ENCODE measurements around the gene SEZ6L. TPM values are rescaled to one million over a fixed set of nuclear protein-coding genes. Genes with fewer than 3 reads are reported as not detected.

Gene SEZ6L
- polyA plus RNA-seq, 1 donor (not counting 4 experiments of a cell fraction or from before 2014, with no cell fraction given), result not detected

DNA sequence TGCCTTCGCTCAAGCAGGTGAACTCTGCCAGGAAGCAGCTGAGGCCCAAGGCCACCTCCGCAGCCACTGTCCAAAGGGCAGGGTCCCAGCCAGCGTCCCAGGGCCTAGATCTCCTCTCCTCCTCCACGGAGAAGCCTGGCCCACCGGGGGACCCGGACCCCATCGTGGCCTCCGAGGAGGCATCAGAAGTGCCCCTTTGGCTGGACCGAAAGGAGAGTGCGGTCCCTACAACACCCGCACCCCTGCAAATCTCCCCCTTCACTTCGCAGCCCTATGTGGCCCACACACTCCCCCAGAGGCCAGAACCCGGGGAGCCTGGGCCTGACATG, 123.4 kb downstream of the SEZ6L start:
- no peak for TF ChIP-seq EZH2 (IDR thresholded peaks at IDR 0.05; ENCODE audit: low read length)
- TF ChIP-seq, protein P1, sequence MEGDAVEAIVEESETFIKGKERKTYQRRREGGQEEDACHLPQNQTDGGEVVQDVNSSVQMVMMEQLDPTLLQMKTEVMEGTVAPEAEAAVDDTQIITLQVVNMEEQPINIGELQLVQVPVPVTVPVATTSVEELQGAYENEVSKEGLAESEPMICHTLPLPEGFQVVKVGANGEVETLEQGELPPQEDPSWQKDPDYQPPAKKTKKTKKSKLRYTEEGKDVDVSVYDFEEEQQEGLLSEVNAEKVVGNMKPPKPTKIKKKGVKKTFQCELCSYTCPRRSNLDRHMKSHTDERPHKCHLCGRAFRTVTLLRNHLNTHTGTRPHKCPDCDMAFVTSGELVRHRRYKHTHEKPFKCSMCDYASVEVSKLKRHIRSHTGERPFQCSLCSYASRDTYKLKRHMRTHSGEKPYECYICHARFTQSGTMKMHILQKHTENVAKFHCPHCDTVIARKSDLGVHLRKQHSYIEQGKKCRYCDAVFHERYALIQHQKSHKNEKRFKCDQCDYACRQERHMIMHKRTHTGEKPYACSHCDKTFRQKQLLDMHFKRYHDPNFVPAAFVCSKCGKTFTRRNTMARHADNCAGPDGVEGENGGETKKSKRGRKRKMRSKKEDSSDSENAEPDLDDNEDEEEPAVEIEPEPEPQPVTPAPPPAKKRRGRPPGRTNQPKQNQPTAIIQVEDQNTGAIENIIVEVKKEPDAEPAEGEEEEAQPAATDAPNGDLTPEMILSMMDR (optimal IDR thresholded peaks at IDR 0.05 in 1 of 3, IDR thresholded peaks at IDR 0.05 in 1 of 3, conservative IDR thresholded peaks at IDR 0.05 in 1 of 3; ENCODE audit: extremely low read depth in 1 of 3, insufficient read depth in 2 of 3, low read length in 3 of 3), result no peak
- no peak overlapping the region for H3K4me2 ChIP-seq (ENCODE audit: control insufficient read depth, extremely low read depth, insufficient read depth, low read depth, low read length)
- no peaks in the 10 kb centered on the region for H3K9me3 ChIP-seq (ENCODE audit: control insufficient read depth, low read depth, low read length)
- H3K79me2 ChIP-seq (ENCODE audit: control insufficient read depth, insufficient read depth, low read length), result no peaks in the 10 kb centered on the region
- no peak overlapping the region for H3K4me3 ChIP-seq (ENCODE audit: control insufficient read depth in 2 of 3, extremely low read depth in 1 of 3, insufficient read depth in 2 of 3, low read depth in 1 of 3, low read length in 3 of 3)
- H3K27me3 ChIP-seq (ENCODE audit: control insufficient read depth, extremely low read depth, insufficient read depth, low read length), result peaks cover 3% of the 10 kb centered on the region
- dilution Hi-C loops (cut with MboI; ENCODE audit: extremely low pct_ligation_motif_present, low sequenced_read_pairs), result no loop called here
- H2AFZ ChIP-seq (ENCODE audit: control insufficient read depth, low read length), result no peak overlapping the region
- no peak overlapping the region for H3K27ac ChIP-seq (ENCODE audit: control insufficient read depth, insufficient read depth, low read length)
- H3K36me3 ChIP-seq (ENCODE audit: control insufficient read depth in 2 of 2, extremely low read depth in 1 of 2, insufficient read depth in 2 of 2, low read length in 2 of 2), result no peaks in the 10 kb centered on the region
- no peaks in the 10 kb centered on the region for H4K20me1 ChIP-seq (ENCODE audit: control insufficient read depth, extremely low read depth, insufficient read depth, low read length)
- H3K9ac ChIP-seq (ENCODE audit: control insufficient read depth, extremely low read depth, insufficient read depth, low read length), result no peak overlapping the region
- DNase-seq (ENCODE audit: low read depth, low spot score) (no peak), FAIRE-seq (no peak)
- no peaks in the 10 kb centered on the region for H3K4me1 ChIP-seq (ENCODE audit: control insufficient read depth, extremely low read depth, insufficient read depth, low read length)
- no peaks in the 10 kb centered on the region for H3K9me1 ChIP-seq (ENCODE audit: control insufficient read depth, extremely low read depth, insufficient read depth, low read length)

DNA sequence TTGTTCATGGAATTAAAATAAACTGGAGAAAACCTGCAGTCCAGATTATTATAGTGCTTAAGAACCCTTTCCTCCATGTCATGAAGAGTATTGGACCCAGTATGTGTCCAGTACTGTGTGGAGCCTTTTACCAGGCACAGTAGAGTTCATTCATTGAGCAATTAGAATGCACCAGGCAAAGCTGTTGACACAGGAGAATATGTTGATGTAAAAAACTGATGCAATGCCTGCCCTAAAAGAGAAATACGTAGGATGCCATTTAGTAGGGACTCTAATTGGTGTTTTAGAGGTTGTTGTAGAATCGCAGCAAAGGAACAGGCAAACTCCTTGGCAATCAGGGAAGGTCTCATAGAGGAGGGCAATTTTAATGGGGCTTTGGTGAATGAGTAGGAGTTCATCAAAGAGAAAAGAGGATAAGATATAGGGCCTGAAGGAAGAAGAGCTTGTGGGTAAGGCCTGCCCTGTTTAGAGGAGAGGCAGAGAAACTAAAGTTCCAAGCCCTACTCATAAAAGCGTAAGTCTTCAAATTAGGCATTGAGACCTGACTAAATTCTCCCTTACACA, 126.4 kb downstream of the SEZ6L start:
- dilution Hi-C loops (cut with MboI; ENCODE audit: extremely low pct_ligation_motif_present, low sequenced_read_pairs), result no loop called here

More for the DNA sequence above, 126.4 kb downstream of the SEZ6L start:
- Histone ChIP-seq H3K9me1 (ENCODE audit: control insufficient read depth, extremely low read depth, insufficient read depth, low read length) (no peaks in the 10 kb centered on the region), H3K9me3 (ENCODE audit: control insufficient read depth, low read depth, low read length) (no peaks in the 10 kb centered on the region), H3K79me2 (ENCODE audit: control insufficient read depth, insufficient read depth, low read length) (no peaks in the 10 kb centered on the region), H3K36me3 (ENCODE audit: control insufficient read depth in 2 of 2, extremely low read depth in 1 of 2, insufficient read depth in 2 of 2, low read length in 2 of 2) (no peaks in the 10 kb centered on the region), H3K27ac (ENCODE audit: control insufficient read depth, insufficient read depth, low read length) (no peak overlapping the region), H4K20me1 (ENCODE audit: control insufficient read depth, extremely low read depth, insufficient read depth, low read length) (no peaks in the 10 kb centered on the region), H3K9ac (ENCODE audit: control insufficient read depth, extremely low read depth, insufficient read depth, low read length) (no peak overlapping the region), H3K27me3 (ENCODE audit: control insufficient read depth, extremely low read depth, insufficient read depth, low read length) (peaks cover 3% of the 10 kb centered on the region), H3K4me1 (ENCODE audit: control insufficient read depth, extremely low read depth, insufficient read depth, low read length) (no peaks in the 10 kb centered on the region), H3K4me2 (ENCODE audit: control insufficient read depth, extremely low read depth, insufficient read depth, low read depth, low read length) (no peak overlapping the region), H2AFZ (ENCODE audit: control insufficient read depth, low read length) (no peak overlapping the region), H3K4me3 (ENCODE audit: control insufficient read depth in 2 of 3, extremely low read depth in 1 of 3, insufficient read depth in 2 of 3, low read depth in 1 of 3, low read length in 3 of 3) (no peak overlapping the region)
- FAIRE-seq (no peak), DNase-seq (ENCODE audit: low read depth, low spot score) (no peak)
- TF ChIP-seq EZH2 (IDR thresholded peaks at IDR 0.05; ENCODE audit: low read length), result no peak
- TF ChIP-seq, protein P1 (optimal IDR thresholded peaks at IDR 0.05 in 1 of 3, IDR thresholded peaks at IDR 0.05 in 1 of 3, conservative IDR thresholded peaks at IDR 0.05 in 1 of 3; ENCODE audit: extremely low read depth in 1 of 3, insufficient read depth in 2 of 3, low read length in 3 of 3), result no peak
